Measurements from ENCODE around the gene FAM227B.

DNA sequence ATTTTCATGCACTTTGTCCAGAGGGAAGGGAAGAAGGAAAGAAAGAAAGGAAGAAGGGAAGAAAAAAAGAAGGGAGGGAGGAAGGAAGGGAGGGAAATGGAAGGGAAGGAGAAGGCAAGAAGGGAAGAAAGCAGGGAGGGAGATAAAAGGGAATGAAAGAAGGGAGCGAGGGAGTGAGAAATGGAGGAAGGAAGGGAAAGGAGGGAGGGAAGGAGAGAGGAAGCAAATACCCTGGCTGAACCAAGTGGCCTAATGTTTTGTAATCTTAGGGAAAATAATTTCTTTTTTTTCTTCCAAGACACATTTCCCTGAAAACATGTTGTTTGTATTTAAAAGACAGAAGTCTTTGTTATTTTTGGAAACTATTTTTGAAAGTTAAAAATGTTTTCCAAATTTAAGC is 36.1 kb upstream of the FAM227B start:
- TF ChIP-seq POLR2A (IDR thresholded peaks at IDR 0.05; ENCODE audit: low read depth, low read length) (no peak), POLR2AphosphoS5 (IDR thresholded peaks at IDR 0.05; ENCODE audit: low read depth, low read length) (no peak), POU2F2 (IDR thresholded peaks at IDR 0.05; ENCODE audit: low read depth, low read length) (no peak), SPI1 (IDR thresholded peaks at IDR 0.05; ENCODE audit: low read depth, low read length) (no peak)

Measured in GM12891 (cell line).